ENCODE measurements around the gene CTSF.
"Not testable (repeated sequence)": the region's sequence is repeated elsewhere in the genome, so short reads cannot be mapped to it uniquely, and the experiment has no call there.

The CTSF gene

DNA sequence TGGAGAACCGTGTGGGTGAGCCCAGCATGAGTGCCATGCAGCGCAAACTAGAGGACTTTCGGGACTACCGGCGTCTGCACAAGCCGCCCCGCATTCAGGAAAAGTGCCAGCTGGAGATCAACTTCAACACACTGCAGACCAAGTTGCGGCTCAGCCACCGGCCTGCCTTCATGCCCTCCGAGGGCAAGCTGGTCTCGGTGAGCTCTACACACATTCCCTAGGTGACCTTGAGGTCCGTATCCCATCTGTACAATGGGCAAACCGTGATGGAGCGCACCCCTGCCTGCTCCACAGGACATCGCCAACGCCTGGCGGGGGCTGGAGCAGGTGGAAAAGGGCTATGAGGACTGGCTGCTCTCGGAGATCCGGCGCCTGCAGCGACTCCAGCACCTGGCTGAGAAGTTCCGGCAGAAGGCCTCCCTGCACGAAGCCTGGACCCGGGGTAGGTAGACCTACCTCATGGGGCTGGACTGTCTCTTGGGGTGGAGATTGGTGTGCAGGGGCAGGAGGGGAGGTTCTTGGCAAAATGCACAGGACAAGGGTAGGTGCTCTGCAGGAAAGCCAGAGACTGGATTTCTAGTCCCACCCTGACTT, 10.6 kb downstream of the CTSF start:
- no peak for DNase-seq

DNA sequence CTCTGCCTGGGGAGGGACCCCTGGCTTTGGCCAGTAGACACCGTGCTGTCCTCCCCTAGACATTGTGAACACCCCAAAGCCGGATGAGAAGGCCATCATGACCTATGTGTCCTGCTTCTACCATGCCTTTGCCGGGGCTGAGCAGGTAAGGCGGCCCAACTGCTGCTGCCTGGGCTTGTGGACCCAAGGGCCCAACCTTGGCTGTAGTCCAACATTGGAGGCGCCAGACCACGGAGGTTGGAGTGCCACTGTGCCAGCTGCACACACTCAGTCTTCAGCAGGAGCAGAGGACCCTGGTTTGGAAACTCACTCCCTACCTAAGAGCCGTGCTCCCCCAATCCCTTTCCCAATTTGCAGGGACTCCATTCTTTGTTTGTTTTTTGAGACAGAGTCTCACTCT, 12.3 kb downstream of the CTSF start:
- DNase-seq, result no peak

DNA sequence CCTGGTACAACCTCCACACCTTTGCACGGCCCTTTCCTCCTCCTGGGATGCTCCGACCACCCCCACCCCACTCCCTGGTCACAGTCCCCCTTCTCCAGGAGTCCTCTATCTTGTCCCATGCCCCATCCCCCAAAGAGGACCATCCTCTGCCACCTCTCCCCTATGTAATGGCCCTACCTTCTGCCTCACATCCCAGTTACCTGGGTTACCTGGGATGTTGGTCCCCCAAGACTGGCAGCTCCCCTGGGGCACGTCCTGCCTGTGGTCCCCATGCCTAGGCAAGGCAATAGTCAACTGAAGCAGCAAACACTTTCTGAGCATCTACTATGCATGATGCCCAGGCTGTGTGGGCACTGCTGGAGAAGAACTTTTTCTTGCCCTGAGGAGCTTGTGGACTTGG, 13.0 kb downstream of the CTSF start:
- no peak for DNase-seq

DNA sequence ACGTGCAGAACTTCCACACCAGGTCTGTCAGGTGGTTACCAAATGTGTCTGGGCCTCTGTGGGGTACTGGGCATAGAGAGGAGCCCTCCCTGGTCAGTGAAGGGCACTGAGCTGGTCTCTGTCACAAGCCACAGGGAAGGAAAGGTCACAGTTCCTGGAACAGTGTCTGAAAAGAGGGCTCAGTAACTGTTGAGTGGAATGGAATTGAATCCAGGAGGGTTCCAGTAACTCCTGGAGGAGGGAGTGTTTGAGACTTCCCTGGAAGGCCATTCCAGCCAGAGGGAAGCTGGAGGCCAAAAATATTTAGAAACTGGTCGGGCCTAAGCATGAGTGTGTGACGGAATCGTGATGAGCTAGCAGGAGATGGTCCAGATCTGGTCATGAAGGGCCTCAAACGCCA, 13.8 kb downstream of the CTSF start:
- DNase-seq, result no peak

DNA sequence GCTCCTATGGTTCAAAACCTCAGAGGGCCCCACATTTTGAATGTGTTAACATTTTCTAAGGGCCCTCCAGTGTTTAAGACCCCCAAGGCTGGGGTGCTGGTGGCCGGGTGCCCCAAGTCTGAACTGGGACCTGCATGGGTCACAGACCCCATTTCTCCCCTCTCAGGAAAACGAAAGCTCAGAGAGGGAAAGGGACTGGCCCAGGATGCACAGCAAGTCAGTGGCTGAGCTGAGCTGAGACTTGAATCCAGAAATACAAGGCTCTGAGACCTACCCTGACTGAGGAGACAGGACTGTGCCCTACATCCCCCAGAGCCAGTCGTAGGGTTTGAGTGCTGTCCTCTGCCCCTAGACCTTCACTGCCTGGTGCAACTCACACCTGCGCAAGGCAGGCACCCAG, 17.5 kb downstream of the CTSF start:
- DNase-seq, result no peak

DNA sequence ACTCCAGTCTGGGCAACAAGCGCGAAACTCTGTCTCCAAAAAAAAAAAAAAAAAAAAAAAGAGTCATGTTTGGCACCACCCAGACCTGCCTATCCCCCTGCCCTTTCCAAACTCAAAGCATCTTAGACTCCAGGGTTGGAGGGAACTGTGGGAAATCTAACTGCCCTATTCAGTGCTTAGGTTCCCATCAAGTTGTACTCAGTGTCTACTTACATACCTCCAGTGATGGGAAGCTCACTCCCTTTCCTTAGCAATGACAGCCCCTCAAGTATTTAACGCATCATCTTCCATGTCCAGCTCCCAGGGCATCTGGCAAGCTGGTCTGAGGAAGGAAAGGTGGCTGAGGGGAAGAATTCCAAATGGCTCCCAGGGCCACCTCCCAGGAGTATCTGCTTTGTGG, 18.7 kb downstream of the CTSF start:
- no peak for DNase-seq

DNA sequence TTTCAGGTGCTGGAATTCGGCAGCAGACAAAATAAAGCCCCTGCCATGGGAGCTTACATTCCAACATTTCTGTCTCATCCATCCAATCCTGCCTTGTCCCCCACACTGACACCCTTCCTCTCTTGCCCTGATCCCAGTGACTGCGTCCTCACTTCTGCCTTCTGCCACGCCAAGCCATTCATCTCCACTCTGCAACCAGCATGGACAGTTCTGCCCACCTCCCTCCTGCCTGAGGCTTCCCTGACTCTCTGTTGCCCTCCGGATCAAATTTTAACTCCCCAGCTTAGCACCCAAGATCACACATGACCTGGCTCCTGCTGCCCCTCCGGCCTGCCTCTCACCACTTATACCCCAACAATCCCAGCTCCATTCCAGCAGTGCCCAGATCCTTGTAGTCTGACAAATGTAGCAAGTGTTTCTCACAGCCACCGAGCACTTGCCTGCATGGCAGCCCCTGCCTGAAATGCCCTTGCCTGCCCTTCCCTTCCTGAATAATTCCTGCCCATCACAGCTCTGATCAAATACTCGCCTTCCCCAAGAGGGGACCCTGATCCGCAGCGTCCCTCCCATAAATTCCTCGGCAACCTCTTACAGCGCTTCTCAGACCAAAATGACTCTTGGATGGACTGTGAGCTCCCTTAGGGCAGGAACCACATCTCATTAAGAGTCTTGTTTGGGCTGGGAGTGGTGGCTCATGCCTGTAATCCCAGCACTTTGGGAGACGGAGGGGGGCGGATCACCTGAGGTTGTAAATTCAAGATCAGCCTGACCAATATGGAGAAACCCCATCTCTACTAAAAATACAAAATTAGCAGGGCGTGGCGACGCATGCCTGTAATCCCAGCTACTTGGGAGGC, 19.4 kb downstream of the CTSF start:
- no peak for DNase-seq

DNA sequence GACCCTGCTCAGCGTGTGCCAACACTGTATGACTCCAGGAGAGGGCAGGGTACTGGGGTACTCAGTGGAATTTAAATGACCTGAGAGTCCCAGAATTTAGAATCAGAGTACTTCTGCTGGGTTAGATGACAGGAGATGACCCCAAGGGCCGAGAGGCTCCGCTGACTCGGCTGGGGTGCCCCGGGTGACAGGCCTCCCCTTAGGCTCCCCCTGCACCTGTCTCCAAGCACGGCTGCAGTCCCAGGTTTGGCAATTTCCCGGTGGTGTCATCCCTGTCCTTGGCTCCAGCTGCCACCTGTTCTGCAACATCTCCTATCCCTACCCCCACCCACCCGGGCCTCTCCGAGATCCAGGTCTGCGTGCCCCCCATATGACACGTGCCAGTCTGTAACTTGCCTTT, 20.4 kb downstream of the CTSF start:
- no peak for DNase-seq

DNA sequence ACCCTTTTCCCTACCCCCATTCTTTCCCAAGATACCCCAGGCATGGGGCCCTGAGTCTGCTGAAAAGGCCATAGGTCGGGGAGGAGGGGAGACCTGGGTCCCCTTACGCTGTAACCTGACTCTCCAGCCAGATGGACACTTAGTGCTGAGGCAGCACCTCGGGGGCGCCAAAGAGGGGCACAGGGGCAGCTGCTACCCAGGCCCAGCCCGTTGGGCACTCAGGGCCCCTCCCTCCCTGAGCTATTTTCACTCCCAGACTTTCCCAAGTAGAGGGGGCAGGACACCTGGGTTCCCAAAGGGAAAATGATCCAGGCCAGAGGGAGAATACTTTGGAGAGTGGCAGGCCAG, 20.8 kb downstream of the CTSF start:
- no peak for DNase-seq

DNA sequence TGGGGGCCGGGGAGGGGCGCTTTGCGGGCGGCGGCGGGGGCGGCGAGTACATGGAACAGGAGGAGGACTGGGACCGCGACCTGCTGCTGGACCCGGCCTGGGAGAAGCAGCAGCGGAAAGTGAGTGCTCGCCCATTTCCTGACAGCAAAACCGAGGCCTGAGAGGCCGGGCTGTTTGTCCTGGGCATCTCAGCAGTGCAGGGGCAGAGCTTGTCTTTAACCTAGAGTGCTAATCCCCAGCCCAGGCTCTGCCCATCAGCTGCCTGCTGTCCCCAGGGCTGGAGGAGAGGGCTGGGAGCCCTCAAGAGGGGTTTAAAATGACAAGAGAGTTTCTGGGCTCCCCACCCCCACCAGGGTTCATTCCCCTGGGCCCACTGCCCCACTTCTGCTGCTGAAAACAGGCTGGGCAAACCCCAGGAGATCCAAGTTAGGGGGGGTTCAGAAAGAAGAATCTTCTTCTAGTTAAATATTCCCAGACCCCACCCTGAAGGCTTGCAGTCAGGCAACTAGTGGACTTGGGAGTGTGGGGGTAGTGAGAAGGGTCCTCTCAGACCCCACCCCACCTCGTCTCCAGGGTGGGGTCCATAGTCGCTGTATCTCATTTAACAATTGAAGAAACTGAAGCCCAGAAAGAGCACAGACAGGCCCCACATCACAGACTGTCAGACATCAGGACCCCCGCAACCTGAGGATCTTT, 21.3 kb downstream of the CTSF start:
- no peak for DNase-seq

DNA sequence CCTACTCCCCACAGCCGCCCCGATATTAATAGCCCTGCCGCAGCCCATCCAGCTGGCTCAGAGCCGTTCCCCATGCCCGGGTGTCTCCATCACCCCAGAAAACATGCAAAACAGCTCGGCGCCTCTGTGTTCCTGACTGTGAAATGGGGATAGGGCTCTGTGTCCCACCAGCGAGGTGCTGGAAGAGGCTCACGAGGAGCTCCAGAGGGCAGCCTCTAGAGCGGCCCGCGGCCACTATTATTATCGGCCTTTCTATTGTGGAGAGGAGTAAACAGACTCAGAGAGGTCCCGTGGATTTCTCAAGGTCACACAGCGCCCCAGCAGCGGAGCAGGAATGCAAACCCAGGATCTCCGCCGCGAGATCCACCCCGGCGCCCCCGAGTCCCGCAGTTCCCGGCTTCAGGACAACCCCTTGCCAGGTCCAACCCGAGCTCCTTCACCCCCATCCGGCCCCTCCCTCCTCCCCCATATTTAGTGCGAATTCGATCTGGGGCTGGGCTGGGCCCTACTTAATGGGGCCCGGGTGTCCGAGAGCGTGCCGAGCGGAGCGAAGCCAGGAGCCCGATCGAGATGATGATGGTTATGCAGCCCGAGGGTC, 21.9 kb downstream of the CTSF start, which contains the start of gene ACTN3:
Gene ACTN3 (plus strand): TSS at position 536 of the 598 bp plus-strand sequence. CDS start 35 bp downstream, at position 571.
- DNase-seq, result no peak

DNA sequence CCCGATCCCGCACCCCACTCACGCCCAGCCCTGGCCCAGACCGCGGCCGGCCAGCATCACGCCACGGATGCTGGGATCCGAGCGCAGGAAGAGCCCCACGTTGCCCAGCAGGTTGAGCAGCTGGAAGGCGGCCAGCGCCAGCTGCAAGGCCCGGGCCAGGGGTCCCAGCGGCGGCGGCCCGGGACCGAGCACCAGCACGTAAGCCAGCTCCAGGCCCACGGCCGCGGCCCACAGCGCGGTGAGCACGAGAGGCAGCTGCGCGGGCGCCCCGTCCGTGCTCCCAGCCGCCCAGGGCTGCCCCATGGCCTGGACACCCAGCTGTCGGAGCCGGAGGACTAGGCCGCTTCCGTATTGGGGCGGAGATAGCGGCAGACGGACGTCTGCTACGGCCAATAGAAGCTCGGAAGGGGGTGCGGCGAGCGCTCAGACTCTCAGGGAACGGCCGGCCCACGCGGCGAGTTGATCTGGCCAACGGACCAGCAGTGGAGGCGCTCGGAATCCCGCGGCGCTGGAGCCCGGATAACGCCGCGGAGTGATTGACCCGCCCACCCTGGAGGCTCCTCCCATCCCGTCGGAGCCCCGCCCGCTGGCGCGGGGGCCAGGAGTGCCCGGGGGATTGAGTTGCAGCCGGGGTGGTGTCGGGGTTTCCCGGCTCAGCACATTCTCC, 22.6 kb downstream of the CTSF start, which contains the start of gene ZDHHC24:
Gene ZDHHC24 (minus strand): TSS at position 348 of the 667 bp plus-strand sequence. CDS start 45 bp downstream, at position 303.
- peak; percentile 77 for DNase-seq

DNA sequence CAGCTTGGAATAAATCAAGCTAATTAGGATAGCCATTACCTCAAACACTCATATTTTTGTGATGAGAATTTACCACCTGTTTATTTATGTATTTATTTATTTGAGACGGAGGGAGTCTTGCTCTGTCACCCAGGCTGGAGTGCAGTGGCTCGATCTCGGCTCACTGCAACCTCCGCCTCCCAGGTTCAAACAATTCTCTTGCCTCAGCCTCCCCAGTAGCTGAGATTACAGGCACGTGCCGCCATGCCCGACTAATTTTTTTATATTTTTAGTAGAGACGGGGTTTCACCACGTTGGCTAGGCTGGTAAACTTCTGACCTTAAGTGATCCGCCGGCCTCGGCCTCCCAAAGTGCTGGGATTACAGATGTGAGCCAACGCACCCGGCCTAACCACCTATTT, 23.5 kb downstream of the CTSF start:
- DNase-seq, result not testable (repeated sequence)

DNA sequence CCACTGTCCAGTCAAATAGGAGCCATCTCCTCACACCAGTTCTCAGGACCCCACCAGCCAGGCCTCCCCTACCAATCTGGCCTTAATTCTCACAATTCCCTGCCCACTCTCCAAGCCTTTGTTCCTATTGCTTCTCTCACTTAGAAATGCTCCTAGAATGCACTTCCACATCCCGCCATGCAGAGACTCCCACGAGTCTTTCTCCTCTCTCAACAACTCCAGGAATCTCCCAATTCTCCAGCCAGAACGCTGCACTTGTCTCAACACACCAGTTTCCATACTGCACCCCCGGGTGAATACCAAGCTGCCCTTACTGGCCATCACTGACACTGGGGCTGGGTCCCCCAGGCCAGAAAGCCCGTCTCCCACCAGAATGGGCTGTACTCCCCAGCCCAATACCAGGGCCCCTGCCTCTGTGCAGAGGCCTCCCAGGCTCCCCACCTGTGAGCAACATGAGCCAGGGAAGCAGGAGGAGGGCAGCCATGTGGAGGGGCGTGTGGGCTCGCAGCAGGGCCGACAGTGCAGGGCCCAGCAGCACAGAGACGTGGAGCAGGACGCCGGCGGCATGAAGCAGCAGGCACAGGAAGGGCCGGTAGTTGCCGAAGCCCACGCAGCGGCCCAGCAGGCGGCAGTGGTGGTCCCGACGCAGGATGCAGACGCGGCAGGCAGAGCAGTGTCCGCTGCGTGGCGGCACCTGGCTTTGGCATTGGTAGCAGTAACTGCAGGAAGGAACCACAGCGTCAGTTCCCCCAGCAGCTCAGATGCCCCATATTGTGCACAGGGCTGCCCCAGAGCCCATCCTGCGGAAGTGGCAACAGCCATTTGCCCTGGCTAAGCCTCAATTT, 24.9 kb downstream of the CTSF start:
- DNase-seq, result peak; percentile 71

DNA sequence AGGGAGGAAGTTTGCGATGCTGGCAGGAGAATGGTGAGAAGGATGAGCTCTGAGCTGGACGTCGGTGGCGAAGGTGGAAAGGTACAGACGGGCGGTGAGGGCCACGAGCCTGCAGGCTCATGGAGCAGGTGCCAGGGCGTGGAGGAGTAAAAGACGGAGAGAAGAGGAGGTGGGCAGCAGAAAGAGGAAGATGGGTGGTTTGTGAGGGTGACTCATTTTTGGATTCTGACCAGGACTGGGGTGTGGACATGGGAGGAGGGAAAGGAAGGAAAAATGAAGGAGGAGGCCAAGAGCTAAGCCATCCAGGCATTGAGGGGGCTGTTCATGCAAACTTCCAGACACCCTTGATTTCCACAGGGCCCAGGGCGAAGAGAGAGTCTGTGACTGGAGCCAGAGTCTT, 26.0 kb downstream of the CTSF start:
- no peak for DNase-seq

DNA sequence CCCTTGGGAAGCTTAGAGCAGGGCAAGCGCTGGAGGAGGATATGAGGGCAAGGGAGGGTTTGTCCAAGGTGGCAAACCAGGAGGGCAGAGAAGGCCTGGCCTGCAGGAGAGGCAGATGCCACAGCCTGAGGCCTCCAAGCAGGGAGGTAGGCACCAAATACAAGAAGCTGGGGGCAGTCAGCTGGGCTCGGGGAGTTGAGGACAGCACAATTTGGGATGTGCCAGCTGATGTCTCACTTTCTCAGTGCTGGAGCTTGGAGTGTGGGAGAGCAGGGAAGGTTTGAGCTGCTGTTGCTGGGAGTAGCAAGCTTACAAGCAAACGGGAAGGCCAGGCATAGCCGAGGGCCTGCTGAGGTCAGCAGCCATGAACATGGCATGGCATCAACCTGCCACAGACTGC, 26.5 kb downstream of the CTSF start:
- no peak for DNase-seq

DNA sequence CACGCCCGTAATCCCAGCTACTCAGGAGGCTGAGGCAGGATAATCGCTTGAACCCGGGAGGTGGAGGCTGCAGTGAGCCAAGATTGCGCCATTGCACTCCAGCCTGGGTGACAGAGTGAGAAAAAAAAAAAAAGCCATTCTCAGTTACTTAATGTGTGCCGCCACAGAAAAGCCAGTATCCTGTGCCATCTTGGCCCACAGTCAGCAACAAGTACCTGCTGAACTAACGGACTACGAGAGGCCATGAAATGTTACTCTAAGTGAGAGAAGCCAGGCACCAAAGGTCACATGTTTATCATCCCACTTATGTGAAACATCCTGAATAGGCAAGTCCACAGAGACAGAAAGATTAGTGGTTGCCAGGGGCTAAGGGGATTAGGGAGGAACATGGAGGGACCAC, 27.8 kb downstream of the CTSF start:
- DNase-seq, result not testable (repeated sequence)

DNA sequence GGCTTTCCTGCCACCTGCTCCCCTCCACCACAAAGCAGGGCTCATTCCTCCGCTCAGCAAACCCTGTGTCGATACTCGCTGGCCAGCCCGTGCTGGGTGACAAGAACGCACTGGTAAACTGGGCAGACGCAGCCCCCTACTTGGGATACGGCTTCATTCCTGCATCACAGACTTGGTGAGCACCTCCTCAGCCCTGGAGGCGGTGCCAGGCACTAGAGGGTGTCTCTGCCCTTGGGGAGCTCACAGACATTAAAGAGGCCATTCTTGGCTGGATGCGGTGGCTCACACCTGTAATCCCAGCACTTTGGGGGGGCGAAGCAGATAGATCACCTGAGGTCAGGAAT, 28.6 kb downstream of the CTSF start:
- no peak for DNase-seq

DNA sequence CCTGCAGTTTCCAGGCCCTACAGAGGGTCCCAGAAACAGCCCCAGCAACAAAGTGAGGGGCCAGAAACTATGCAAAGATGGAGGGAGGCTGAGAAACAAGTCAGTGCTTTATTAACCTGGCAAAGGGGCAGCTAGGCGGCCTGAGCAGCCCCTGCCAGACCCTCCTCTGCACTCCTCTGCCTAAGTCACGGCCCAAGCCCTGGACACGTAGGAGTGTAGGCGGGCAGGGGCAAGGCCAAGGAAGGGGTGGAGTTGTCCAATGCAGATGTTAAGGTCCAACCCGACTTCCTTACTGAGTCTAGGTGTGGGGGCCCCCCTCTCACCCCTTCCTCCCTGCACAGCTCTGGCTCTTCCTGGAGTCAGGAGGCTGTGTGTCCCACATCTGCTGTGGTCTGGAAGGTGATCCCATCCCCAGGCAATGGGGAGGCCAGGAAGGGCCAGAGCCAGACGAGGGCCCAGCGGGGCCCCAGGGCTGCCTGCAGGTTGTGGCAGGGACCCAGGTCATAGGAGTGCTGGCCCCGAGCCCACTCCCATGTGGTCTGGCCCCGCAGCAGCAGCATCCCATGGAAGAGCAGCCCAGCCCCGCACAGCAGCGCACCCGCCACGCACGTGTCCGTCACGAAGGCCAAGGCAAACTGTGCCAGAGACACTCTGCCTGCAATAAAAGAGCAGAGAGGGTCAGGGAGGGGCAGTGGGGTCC, 29.1 kb downstream of the CTSF start:
- DNase-seq, result no peak

DNA sequence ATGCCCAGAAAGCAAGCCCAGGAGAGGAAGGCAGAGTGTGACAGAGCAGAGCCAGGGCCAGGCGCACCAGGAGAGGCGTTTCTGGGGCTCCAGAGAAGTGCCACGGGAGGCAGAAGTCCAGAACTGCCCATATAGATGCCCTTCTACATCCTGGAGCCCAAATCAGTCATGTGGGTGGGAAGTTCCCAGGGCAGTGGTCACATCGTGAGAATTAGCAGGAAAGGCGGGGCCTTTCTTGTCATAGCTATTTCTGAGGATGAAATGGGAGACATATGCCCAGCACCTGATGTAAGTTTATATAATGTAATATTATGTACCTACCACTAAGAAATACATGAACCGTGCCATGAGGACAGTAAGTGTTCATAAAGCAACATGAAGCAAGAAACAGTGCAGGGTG, 35.6 kb downstream of the CTSF start:
- no peak for DNase-seq

DNA sequence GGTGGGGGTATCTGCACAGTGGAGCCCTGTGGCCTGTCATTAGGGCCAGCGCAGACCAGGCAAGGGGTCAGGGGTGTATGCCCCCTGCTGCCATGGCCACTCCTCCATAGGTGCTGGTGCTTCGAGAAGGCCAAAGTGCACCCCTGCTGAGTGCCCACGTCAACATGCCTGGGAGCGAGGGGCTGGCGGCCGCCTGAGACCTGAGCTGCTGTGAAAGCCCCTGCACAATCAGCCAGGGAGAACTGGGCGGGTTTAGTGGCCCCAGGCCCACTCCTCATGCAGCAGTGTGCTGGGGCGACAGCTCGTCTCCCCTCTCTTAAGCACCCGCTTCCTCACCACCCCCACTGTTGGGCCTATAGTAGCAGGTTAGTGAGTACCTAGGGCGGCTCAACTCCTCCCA, 36.6 kb downstream of the CTSF start:
- no peak for DNase-seq

Data from central memory CD4-positive, alpha-beta T cell (primary cell).